Subcutaneous adipose tissue (tissue), 4 donors: ENCODE results near the gene KRCC1. TPM values are rescaled to one million over a fixed set of nuclear protein-coding genes. Genes with fewer than 3 reads are reported as not detected.

Source experiments
- CTCF ChIP-seq: fragments of 450-650 bp; IDR thresholded peaks from one replicate; pipeline ENCODE4 v1.5.1; 2016; ENCODE audit warnings: low read depth, mild to moderate bottlenecking, control low read depth, antibody characterized with exemption, moderate library complexity
- total RNA-seq, 4 donors: library from RNA; depleted of rRNA; stranded (reverse); fragments of >200 nt; gene quantifications; one replicate each; pipeline ENCODE4 v1.1.0, GENCODE V29; 2016

The KRCC1 gene
- total RNA-seq, 4 donors from 2014 or later = 35.7 to 61.0 (median 51.5) TPM

DNA sequence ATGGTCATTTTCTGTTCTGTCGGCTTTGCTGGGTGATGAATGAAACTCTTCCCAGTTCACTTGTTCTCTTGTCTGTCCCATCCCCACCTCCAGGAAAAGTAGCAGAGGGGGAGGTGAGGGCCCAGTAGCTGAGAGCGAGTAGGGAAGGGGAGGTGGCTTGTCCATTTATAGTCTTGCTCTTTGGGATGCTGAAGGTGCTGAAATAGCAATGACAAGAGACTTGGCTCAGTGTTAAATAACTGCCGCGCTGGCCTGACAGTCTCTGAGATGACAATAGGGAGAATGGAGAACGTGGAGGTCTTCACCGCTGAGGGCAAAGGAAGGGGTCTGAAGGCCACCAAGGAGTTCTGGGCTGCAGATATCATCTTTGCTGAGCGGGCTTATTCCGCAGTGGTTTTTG lies 12.0 kb upstream of the KRCC1 start, which contains the start of gene SMYD1:
TSS of gene SMYD1 (plus strand) at position 228 of the 400 bp plus-strand sequence. CDS start at position 268, 40 bp downstream.
- TF ChIP-seq CTCF = no peak

- TF ChIP-seq CTCF = no peak
These were observed 11.6 kb upstream of the KRCC1 start for GRCh38 chr2:88067189-88067588.

GRCh38 chr2:88066543-88066942 lies 11.0 kb upstream of the KRCC1 start:
- no peak for TF ChIP-seq CTCF

DNA sequence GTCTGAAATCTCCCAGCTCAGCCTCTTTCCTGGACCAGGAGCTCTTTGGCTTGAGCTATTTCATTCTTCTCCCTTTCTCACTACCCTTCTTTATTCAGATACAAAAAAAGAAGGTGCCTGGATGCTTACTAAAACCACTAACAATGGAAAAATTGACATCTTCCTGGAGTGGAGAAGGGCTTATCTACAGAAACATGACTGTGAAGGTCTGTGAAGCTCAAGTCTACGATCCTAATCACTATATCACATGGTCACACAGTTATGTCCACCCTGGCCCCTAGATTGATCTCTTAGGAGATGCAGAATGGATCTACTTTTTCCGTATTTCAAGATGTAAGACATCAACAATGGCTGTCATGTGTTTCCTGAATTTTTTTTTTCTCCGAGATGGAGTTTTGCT lies 5.7 kb upstream of the KRCC1 start:
- no peak for TF ChIP-seq CTCF

GRCh38 chr2:88060907-88061275 lies 5.3 kb upstream of the KRCC1 start:
- TF ChIP-seq CTCF = no peak

- TF ChIP-seq CTCF = no peak
These were observed 4.7 kb upstream of the KRCC1 start for GRCh38 chr2:88059979-88060906.

DNA sequence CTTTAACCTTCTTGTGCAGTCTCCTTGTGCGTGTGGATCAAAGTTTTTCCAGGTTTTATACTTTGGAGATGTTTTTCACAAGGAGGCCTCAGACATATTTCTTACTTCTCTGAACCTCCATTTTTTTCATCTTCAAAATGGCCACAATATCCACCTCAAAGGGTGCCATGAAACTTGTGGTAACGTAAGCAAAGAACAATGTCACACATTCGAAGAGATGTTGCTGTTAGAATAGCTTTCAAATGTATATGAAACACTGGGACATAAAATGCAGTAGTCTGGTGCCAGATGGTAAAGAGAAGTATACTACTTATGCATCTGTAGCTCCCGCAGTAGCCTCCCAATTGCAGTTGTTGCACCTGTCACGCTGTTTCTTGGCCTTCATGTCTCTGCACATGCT lies 2.6 kb upstream of the KRCC1 start:
- TF ChIP-seq CTCF = no peak
